ENCODE results near the gene CERS4. TPM values are rescaled to one million over a fixed set of nuclear protein-coding genes. Genes with fewer than 3 reads are reported as not detected.

Gene CERS4
- total RNA-seq, 1 experiment from 2014 or later = 4.8 TPM

DNA sequence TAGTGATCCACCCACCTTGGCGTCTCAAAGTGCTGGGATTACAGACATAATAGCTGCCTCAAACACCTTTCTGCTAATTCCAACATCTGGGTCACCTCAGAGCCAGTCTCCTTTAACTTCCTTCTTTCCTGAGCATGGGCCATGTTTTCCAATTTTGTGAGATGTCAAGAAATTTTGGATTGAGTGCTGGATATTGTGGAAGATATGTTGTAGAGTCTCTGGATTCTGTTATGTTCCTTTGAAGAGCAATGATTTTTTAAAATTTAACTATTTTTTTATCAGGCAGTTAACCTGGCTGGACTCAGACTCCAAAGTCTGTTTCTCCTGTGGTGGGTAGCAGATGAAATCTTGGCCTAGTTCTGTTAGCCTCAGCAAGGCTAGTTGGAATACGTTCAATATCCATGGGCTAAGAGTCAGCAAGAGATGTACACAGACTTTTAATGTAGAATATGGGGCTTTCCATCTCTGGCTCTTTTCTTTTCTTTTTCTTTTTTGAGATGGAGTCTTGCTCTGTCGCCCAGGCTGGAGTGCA lies 22.0 kb downstream of the CERS4 start:
- no peak for DNase-seq (ENCODE audit: low spot score)
- H3K4me3 ChIP-seq (ENCODE audit: low read depth, low read length, poor library complexity, severe bottlenecking) = no peak overlapping the region
- intact Hi-C loops (cut with micrococcal nuclease; ENCODE audit: unreplicated experiment) = no loop called here
- H3K36me3 ChIP-seq (ENCODE audit: insufficient read depth, low read length, poor library complexity, severe bottlenecking) = no peaks in the 10 kb centered on the region
- H3K27ac ChIP-seq (ENCODE audit: low read depth, low read length, poor library complexity, severe bottlenecking) = no peak overlapping the region
- TF ChIP-seq EZH2 (IDR thresholded peaks at IDR 0.05; ENCODE audit: borderline replicate concordance, low read depth, low read length, poor library complexity, severe bottlenecking) = no peak
- TF ChIP-seq, protein P1, sequence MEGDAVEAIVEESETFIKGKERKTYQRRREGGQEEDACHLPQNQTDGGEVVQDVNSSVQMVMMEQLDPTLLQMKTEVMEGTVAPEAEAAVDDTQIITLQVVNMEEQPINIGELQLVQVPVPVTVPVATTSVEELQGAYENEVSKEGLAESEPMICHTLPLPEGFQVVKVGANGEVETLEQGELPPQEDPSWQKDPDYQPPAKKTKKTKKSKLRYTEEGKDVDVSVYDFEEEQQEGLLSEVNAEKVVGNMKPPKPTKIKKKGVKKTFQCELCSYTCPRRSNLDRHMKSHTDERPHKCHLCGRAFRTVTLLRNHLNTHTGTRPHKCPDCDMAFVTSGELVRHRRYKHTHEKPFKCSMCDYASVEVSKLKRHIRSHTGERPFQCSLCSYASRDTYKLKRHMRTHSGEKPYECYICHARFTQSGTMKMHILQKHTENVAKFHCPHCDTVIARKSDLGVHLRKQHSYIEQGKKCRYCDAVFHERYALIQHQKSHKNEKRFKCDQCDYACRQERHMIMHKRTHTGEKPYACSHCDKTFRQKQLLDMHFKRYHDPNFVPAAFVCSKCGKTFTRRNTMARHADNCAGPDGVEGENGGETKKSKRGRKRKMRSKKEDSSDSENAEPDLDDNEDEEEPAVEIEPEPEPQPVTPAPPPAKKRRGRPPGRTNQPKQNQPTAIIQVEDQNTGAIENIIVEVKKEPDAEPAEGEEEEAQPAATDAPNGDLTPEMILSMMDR (conservative IDR thresholded peaks at IDR 0.05; ENCODE audit: low read depth, low read length) = no peak
- H3K4me1 ChIP-seq (ENCODE audit: insufficient read depth, low read length, poor library complexity, severe bottlenecking) = no peaks in the 10 kb centered on the region
- POLR2A ChIA-PET (ENCODE audit: low non-redundant PET) = no interaction called here
- H3K27me3 ChIP-seq (replicated peaks; ENCODE audit: insufficient read depth, low read depth, low read length, poor library complexity) = no peaks in the 10 kb centered on the region
- no TSS peak for BruUV-seq (replicated peaks)
- CTCF ChIA-PET = no interaction called here
- peaks cover 5% of the 10 kb centered on the region for H3K9me3 ChIP-seq (ENCODE audit: low read depth, low read length, poor library complexity, severe bottlenecking)

DNA sequence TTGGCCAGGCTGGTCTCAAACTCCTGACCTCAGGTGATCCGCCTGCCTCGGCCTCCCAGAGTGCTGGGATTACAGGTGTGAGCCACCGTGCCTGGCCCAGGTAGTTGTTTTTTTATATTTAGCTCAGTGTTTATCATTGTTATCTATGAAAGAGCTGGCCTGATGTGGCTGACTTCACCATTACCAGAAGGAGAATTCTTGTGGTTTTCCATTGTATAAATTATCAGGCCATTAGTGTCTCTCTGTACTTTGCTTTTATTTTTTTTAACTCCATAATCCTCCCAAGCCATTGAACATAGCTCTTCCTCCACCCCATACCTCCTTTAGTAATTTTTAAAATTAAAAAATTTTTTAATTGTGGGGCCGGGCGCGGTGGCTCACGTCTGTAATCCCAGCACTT lies 24.2 kb downstream of the CERS4 start:
- no peaks in the 10 kb centered on the region for H3K27me3 ChIP-seq (replicated peaks; ENCODE audit: insufficient read depth, low read depth, low read length, poor library complexity)
- BruUV-seq (replicated peaks) = no TSS peak
- no peak overlapping the region for H3K27ac ChIP-seq (ENCODE audit: low read depth, low read length, poor library complexity, severe bottlenecking)
- TF ChIP-seq EZH2 (IDR thresholded peaks at IDR 0.05; ENCODE audit: borderline replicate concordance, low read depth, low read length, poor library complexity, severe bottlenecking) = no peak
- TF ChIP-seq, protein P1 (conservative IDR thresholded peaks at IDR 0.05; ENCODE audit: low read depth, low read length) = no peak
- peaks cover 4% of the 10 kb centered on the region for H3K4me1 ChIP-seq (ENCODE audit: insufficient read depth, low read length, poor library complexity, severe bottlenecking)
- no peak overlapping the region for H3K4me3 ChIP-seq (ENCODE audit: low read depth, low read length, poor library complexity, severe bottlenecking)
- ChIA-PET POLR2A (ENCODE audit: low non-redundant PET) (no interaction called here), CTCF (no interaction called here)
- no peaks in the 10 kb centered on the region for H3K36me3 ChIP-seq (ENCODE audit: insufficient read depth, low read length, poor library complexity, severe bottlenecking)
- intact Hi-C loops (cut with micrococcal nuclease; ENCODE audit: unreplicated experiment) = no loop called here
- H3K9me3 ChIP-seq (ENCODE audit: low read depth, low read length, poor library complexity, severe bottlenecking) = peaks cover 5% of the 10 kb centered on the region
- DNase-seq (ENCODE audit: low spot score) = no peak

DNA sequence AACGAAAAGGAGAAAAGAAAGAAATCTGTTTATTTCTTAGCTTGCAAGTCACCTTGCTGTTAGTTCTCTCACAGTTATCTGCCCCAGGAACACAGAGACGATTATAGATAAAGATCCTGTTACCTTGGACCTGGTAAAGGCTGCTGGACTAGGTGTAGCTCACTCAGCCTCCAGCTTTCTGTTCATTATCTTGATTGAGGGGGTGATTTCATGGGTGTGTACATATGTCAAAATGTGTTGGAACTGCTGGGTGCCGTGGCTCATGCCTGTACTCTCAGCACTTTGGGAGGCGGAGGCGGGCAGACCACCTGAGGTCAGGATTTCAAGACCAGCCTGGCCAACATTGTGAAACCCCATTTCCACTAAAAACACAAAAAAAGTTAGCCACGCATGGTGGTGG lies 27.9 kb downstream of the CERS4 start:
- CTCF ChIA-PET = interaction anchor here (0.6 kb wide), 1 partner anchor 212 kb away, joined by 4 read pairs; no protein-coding TSS in a partner anchor
- no TSS peak for BruUV-seq (replicated peaks)
- no peaks in the 10 kb centered on the region for H3K36me3 ChIP-seq (ENCODE audit: insufficient read depth, low read length, poor library complexity, severe bottlenecking)
- TF ChIP-seq, protein P1 (conservative IDR thresholded peaks at IDR 0.05; ENCODE audit: low read depth, low read length) = no peak
- no peak for TF ChIP-seq EZH2 (IDR thresholded peaks at IDR 0.05; ENCODE audit: borderline replicate concordance, low read depth, low read length, poor library complexity, severe bottlenecking)
- POLR2A ChIA-PET (ENCODE audit: low non-redundant PET) = no interaction called here
- DNase-seq (ENCODE audit: low spot score) = no peak
- no peak overlapping the region for H3K27ac ChIP-seq (ENCODE audit: low read depth, low read length, poor library complexity, severe bottlenecking)
- no peaks in the 10 kb centered on the region for H3K9me3 ChIP-seq (ENCODE audit: low read depth, low read length, poor library complexity, severe bottlenecking)
- intact Hi-C loops (cut with micrococcal nuclease; ENCODE audit: unreplicated experiment) = no loop called here
- H3K27me3 ChIP-seq (replicated peaks; ENCODE audit: insufficient read depth, low read depth, low read length, poor library complexity) = no peaks in the 10 kb centered on the region
- H3K4me1 ChIP-seq (ENCODE audit: insufficient read depth, low read length, poor library complexity, severe bottlenecking) = peaks cover 11% of the 10 kb centered on the region
- H3K4me3 ChIP-seq (ENCODE audit: low read depth, low read length, poor library complexity, severe bottlenecking) = no peak overlapping the region

Data from A673 (cell line).